GM19463 (cell line): ENCODE data around the gene TRIL.

Experiments
- ATAC-seq: cut with Tn5 transposase; IDR thresholded peaks from one replicate; pipeline ENCODE4 v1.9.1; 2021; ENCODE audit warnings: mild to moderate bottlenecking, moderate library complexity; ENCODE audit not compliant: unreplicated experiment

Gene TRIL

DNA sequence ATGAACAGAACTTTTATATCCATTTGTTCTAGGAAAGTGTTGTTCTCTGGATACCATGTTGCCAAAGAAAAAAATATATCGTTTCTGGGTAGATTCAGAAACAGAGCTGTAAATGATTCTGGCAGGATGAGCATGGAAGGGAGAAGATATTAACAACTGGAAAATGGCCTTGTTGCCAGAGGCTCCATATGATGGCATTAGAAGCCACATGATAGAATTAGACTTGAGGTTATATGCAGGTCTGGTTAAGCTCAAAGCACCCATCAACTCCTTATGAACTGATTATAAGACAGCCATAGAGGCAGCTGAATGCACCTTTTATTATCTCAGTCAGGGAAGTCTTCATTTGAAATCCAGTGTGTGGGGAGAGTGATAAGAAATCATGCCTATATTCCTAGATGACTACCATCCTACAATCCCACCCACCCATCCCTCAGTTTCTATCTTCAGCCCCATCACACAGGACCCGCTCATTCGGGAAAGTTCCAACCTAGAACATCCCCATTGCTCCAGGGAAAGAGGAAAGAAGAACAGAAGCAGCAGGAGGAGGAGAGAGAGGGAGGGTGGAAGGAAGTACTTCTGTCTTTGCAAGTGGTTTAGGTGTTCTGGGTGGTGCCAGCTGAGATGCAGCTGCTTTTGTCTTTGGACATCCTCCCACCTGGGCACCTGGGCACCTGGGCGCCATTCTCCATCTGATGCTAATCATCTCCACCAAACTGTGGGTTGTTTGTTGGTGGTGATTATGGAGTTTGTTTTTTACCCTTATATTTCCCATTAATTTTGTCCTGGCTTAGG is 25.5 kb upstream of the TRIL start:
- ATAC-seq, result no peak

- ATAC-seq, result no peak
Measured at GRCh38 chr7:28981161-28981465, 23.0 kb upstream of the TRIL start.

DNA sequence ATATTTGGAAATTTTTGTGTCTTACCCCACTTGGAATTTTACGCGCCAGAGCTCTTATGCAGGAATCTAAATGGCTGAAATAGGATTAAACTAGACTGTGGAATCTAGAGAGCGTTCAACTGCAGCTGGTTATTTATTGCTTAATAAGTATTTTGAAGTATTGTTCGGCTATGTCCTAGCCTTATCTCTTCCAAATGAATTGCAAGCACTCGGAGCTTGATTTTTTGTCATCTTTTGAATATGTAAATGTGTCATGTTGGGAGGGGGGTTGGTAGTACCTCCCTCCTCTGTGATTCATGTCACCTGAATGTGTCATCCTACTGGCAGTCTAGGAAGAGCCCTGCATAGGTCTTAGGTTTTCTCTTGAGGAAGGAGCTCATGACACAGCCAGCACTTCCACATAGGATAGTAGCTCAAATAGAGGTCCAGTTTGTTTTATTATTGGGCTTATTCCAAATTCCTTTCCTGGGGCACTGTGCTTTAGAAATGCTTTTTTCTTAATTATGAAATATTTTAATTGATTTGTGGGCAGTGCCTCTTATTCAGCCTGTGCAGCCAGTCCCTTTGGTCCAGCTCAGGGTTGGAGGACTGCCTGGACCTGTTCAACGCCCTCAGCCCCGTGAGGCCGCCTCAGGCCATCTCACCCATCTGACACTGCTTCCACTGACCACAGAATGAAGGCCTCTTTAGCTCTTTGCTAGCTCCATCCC is 22.5 kb upstream of the TRIL start:
- no peak for ATAC-seq

DNA sequence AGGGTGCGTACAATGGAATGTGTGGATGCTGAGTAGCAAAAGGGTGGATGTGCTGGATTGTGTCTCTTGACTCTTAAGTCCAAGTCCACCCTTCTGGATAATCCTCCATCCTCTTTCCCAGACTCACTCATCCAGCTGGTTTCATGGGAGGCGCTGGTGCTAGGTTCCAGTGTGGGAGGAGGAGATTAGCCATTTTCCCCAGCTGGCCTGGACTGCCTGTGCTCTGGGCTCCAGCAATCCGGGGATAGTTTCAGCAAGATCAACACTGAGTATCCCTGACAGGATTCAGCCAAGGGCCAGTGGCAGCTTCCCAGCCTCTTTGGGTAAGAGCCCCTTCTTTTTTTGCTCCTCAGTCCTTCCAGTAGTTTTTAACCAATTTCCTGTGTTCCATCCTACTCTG is 21.6 kb upstream of the TRIL start:
- no peak for ATAC-seq

- ATAC-seq, result no peak
Measured at GRCh38 chr7:28977881-28978280, 19.8 kb upstream of the TRIL start.

- no peak for ATAC-seq
Measured at GRCh38 chr7:28976022-28976421, 17.9 kb upstream of the TRIL start.

DNA sequence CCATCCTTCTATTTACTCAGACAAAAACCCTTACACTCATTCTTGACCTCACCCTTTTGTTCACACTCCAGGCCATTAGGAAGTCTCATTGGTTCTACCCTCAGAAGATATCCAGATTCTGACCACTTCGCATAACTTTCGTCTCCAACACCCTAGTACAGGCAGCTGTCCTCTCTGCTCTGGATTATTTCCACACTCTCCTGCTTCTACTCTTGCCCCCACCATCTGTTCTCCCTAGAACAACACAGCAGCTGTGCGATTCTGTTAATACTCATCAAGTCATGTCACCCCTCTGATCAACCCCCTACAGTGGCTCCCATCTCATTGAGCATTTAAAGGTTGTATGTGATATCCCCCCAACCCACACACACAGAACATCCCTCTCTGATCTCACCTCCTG is 15.5 kb upstream of the TRIL start:
- ATAC-seq, result no peak

DNA sequence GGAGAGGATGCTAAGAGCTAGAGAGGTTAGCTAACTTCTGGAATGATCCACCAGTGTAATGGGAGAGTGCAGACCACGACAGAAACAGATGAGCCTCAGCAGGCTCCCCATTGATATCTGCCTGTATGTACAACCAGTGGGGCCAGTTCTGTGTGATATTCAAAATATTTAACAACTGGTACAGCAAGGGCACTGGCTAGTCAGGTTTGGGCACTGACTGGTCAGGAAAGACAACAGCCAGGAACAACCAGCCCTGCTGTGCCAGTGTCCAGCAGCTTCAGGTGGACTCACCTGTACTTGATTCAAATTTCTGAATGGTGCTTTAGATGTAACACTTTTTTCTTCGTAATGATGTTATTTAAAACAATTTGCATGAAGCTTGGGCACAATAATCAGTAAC is 5.9 kb upstream of the TRIL start:
- ATAC-seq, result no peak

DNA sequence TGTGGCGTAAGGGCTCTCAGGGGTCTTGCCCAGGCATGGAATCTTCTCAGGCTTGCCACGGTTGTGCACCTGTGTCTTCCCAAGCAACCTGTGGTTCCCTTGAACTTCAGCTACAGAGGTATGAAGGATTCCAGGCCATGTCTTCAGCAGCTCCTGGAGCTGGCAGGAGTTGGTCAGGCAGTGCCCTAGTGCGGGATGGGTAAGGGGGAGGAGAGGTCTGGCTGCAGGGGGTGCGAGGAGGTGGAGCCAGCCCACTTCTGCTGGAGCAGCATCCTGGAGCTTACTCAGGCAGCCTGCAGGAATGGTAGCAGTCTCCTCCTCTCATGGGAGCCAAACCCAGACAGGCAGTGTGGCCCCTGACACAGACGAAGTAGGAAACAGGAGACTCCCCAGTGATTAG is 3.8 kb upstream of the TRIL start:
- no peak for ATAC-seq

GRCh38 chr7:28960071-28960840 is 2.1 kb upstream of the TRIL start:
- no peak for ATAC-seq

GRCh38 chr7:28958980-28959347 is 834 bp upstream of the TRIL start:
- no peak for ATAC-seq

DNA sequence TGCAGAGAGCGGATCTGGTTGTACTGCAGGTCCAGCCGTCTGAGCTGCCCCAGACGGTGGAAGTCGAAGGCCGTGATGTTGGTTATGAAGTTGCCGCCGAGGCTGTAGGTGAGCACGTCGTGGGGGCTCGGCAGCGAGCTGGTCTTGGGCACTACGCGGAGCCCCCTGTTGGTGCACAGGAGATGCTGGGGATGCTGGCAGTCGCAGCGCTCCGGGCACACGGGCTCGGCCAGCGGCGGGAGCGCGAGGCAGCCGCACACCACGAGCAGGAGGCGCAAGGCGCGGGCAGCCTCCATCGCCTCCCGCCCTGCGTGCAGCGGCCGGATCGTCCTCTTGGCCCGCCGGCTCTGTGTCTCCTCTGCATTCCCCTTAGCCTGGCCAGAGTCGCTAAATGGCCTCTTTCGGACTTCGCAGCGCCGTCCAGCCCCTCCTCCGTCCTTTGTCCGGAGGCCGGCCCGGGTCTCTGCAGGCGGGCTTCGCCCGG is 337 bp downstream of the TRIL start:
- no peak for ATAC-seq

- no peak for ATAC-seq
Measured at GRCh38 chr7:28957064-28957750, 923 bp downstream of the TRIL start.

DNA sequence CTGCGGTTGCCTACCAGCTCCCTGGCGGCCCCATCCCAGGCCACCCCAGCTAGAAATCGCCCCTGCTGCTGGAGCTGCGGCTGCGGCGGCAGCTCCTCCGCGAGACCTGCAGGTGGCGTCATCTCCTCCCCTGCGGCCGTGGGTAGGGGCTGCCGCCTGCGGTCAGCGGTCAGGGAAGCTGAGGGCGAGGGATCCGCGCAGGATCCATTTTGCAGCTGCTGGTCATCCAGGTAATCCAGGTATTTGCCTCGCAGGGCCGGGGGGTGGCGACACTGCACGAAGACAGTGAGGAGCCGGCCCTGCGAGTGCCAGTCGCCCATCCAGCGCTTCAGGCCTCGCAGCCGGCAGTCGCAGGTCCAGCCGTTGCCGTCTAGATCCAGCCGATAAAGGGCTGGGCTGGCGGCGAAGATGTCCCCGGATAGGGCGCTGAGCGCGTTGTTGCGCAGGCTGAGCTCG is 1.5 kb downstream of the TRIL start:
- ATAC-seq, result no peak

- ATAC-seq, result no peak
Measured at GRCh38 chr7:28955718-28956607, 2.2 kb downstream of the TRIL start.

DNA sequence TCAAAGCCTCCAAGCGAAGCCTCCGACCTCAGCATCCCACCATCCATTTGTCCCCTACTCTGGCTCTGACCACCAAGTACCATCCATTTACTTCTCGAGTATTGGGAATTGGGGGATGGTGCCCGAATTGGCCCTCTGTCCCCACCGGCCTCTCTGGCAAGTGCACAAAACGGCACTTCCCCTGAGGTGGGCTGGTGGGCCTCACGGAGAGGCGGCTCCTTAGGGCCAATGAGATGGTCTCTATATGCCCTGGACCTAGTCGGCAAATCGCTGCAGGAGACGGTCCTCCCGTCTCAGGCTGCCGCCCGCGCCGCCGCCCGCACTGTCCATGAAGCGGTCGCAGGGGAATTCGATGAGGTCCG is 2.8 kb downstream of the TRIL start:
- no peak for ATAC-seq

DNA sequence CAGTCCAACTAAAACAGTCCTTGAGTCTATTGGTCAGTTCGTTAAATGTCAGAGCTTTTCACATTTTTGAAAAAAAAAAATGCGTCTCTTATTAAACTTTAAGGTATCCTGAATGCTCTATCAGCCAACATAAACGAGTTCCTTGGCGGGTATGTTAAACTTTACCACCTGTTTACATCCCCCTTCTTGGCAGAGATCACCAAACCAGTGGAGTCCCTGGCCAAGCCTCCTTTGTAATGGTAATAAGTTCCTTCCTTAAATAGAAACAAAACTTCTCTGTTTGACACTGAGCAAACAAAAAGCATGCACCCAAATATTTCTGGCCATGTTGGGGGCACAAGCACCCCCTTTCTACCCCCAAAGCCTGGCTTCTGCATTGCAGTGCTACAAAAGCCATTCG is 3.2 kb downstream of the TRIL start:
- ATAC-seq, result no peak

GRCh38 chr7:28954471-28954870 is 3.7 kb downstream of the TRIL start:
- no peak for ATAC-seq

- ATAC-seq, result no peak
Measured at GRCh38 chr7:28953633-28954032, 4.5 kb downstream of the TRIL start.

GRCh38 chr7:28942168-28942567 is 16.0 kb downstream of the TRIL start:
- no peak for ATAC-seq
